Ishikawa (cell line): ENCODE results near the gene TSC22D4.

Experiments used
- CEBPB ChIP-seq: IDR thresholded peaks from 2 replicates; pipeline ENCODE4 v1.6.1; 2012
- CREB1 ChIP-seq: IDR thresholded peaks from 2 replicates; pipeline ENCODE4 v1.6.1; 2012; ENCODE audit warnings: low read depth
- EGR1 ChIP-seq: IDR thresholded peaks from 2 replicates; pipeline ENCODE4 v1.6.1; 2012
- EP300 ChIP-seq: IDR thresholded peaks from 2 replicates; pipeline ENCODE4 v1.6.1; 2012; ENCODE audit warnings: borderline replicate concordance
- FOXM1 ChIP-seq: IDR thresholded peaks from 2 replicates; pipeline ENCODE4 v1.6.1; 2012; ENCODE audit warnings: low read depth, borderline replicate concordance
- MAX ChIP-seq: IDR thresholded peaks from 2 replicates; pipeline ENCODE4 v1.6.1; 2012
- NFIC ChIP-seq: IDR thresholded peaks from 2 replicates; pipeline ENCODE4 v1.6.1; 2012
- RAD21 ChIP-seq: IDR thresholded peaks from 2 replicates; pipeline ENCODE4 v1.6.1; 2012; ENCODE audit warnings: low read depth
- REST ChIP-seq: IDR thresholded peaks from 2 replicates; pipeline ENCODE4 v1.6.1; 2012; ENCODE audit warnings: low read depth, mild to moderate bottlenecking
- TAF1 ChIP-seq: IDR thresholded peaks from 2 replicates; pipeline ENCODE4 v1.6.1; 2012; ENCODE audit warnings: low read depth, mild to moderate bottlenecking
- TCF12 ChIP-seq: IDR thresholded peaks from 2 replicates; pipeline ENCODE4 v1.6.1; 2012; ENCODE audit warnings: low read depth
- TEAD4 ChIP-seq: IDR thresholded peaks from 2 replicates; pipeline ENCODE4 v1.6.1; 2012
- USF1 ChIP-seq: IDR thresholded peaks from 2 replicates; pipeline ENCODE4 v1.6.1; 2012
- YY1 ChIP-seq: IDR thresholded peaks from 2 replicates; pipeline ENCODE4 v1.6.1; 2012; ENCODE audit warnings: low read depth
- ZBTB7A ChIP-seq: IDR thresholded peaks from 2 replicates; pipeline ENCODE4 v1.6.1; 2012; ENCODE audit warnings: low read depth

TSC22D4 gene

GRCh38 chr7:100465299-100465698 is 13.7 kb downstream of the TSC22D4 start:
- TF ChIP-seq YY1 (no peak), REST (no peak), NFIC (no peak), CREB1 (no peak), TEAD4 (no peak), MAX (no peak), ZBTB7A (no peak), TCF12 (no peak), FOXM1 (no peak), RAD21 (no peak)

DNA sequence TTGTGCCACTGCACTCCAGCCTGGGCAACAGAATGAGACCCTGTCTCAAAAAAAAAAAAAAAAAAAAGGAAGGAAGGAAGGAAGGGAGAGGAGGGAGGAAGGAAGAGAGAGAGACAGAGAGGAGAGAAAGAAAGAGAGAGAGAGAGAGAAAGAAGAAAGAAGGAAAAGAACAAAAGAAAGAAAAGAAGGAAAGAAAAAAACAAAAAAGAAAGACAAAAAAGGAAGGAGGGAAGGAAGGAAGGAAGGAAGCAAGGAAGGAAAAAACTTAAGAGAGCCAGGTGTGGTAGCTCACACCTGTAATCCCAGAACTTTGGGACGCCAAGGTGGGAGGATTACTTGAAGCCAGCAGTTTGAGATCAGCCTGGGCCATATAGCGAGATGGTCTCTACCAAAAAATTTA is 14.2 kb downstream of the TSC22D4 start:
- TF ChIP-seq YY1: no peak
- TF ChIP-seq EGR1: no peak
- no peak for TF ChIP-seq EP300
- no peak for TF ChIP-seq MAX
- TF ChIP-seq CEBPB: no peak
- no peak for TF ChIP-seq TAF1
- no peak for TF ChIP-seq ZBTB7A
- no peak for TF ChIP-seq TCF12
- TF ChIP-seq TEAD4: no peak
- TF ChIP-seq FOXM1: no peak
- TF ChIP-seq USF1: no peak
- no peak for TF ChIP-seq CREB1
- TF ChIP-seq REST: no peak
- TF ChIP-seq RAD21: no peak
- TF ChIP-seq NFIC: no peak

DNA sequence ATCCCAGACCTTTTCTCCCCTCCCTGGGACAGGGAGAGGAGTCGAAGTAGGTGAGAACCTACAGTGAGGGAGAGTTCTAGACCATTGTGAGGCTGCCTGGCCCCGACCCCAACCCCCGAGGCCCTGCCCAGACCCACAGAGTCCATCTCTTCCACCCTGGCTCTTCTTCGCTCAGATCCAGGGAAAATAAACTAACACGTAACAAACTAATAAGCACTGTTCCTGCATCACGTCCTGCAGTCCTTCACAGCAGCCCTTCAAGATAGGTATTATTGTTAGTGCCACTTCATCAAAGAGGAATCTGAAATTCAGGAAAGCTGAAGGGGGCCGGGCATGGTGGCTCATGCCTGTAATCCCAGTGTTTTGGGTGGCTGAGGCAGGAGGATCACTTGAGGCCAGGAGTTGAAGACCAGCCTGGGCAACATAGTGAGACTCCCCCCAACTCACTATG is 14.8 kb downstream of the TSC22D4 start, which contains the start of gene SPACDR:
TSS of gene SPACDR (minus strand) at position 51 of the 451 bp plus-strand sequence. CDS start 235 bp downstream, outside the sequence.
- TF ChIP-seq CREB1 (no peak), YY1 (no peak), ZBTB7A (no peak), EP300 (no peak), REST (no peak), NFIC (no peak), USF1 (no peak), EGR1 (no peak), RAD21 (no peak), MAX (no peak), TEAD4 (no peak), CEBPB (no peak), FOXM1 (no peak), TAF1 (no peak), TCF12 (no peak)

DNA sequence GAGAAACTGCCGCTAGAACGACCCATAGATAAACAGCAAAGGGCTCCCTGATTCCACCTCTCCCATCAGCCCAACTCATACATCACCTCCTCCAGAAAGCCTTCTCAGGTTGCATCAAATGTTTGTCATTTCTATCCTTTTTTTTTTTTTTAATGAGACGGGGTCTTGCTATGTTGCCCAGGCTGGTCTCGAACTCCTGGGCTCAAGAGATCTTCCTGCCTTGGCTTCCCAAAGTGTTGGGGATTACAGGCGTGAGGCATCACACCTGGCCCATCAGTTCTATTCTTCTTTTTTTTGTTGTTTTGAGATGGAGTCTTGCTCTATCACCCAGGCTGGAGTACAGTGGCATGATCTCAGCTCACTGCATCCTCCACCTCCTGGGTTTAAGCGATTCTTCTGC is 22.0 kb downstream of the TSC22D4 start:
- TF ChIP-seq RAD21: no peak
- TF ChIP-seq TEAD4: no peak
- TF ChIP-seq ZBTB7A: no peak
- no peak for TF ChIP-seq EGR1
- TF ChIP-seq TAF1: no peak
- TF ChIP-seq EP300: no peak
- no peak for TF ChIP-seq FOXM1
- no peak for TF ChIP-seq NFIC
- no peak for TF ChIP-seq USF1
- TF ChIP-seq REST: no peak
- TF ChIP-seq MAX: no peak
- no peak for TF ChIP-seq CEBPB
- TF ChIP-seq CREB1: no peak
- TF ChIP-seq TCF12: no peak
- no peak for TF ChIP-seq YY1
